Medulla oblongata (tissue), 1 donor: ENCODE results near the gene MARK3.
"Not testable (repeated sequence)": the region's sequence is repeated elsewhere in the genome, so short reads cannot be mapped to it uniquely, and the experiment has no call there.

Source experiments
- DNase-seq: peaks from one replicate; pipeline ENCODE4 v3.0.0-alpha.2; 2015; ENCODE audit errors: extremely low spot score

MARK3 gene

DNA sequence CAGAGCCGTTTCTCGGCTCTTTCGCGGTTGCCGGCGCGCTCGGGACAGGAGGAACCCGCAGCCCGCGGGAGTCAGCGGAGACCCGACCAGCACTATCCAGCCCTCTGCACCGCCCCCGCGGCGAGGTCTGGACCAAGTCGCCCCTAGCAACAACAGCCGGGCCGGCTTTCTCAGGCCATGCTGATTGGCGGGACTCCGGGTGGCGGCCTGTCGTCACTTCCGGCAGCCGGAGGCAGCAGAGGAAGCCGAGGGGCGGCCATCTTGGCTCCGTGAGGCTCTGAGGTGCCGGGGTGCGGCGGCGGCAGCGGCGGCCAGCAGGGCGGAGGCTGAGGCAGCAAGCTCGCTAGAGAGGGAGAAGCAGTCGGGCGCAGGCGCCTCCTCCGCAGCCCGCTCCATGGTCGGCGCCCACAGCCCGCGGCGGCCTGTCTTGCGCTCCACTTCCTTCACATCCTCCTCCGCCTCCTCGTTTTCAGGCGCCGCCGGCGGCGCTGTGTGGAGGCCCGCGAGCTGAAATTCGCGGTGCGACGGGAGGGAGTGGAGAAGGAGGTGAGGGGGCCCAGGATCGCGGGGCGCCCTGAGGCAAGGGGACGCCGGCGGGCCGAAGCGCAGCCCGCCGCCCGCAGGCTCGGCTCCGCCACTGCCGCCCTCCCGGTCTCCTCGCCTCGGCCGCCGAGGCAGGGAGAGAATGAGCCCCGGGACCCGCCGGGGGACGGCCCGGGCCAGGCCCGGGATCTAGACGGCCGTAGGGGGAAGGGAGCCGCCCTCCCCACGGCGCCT is at the start of gene MARK3:
Gene MARK3, plus strand, starts transcription at position 264 of the 777 bp plus-strand sequence. CDS start 615 bp downstream, outside the sequence.
- DNase-seq: peak; percentile 98

DNA sequence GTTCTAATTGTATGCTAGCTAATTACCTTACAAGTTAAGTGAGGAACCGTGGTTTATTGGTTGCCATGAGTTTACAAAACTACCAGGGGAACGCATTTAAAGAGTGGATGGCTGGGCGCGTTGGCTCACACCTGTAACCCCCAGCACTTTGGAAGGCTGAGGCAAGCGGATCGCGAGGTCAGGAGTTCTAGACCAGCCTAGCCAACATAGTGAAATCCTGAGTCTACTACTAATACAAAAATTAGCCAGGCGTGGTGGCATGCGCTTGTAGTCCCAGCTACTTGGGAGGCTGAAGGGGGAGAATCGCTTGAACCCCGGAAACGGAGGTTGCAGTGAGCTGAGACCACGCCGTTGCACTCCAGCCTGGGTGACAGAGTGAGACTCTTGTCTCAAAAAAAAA is 49.0 kb upstream of the MARK3 start:
- no peak for DNase-seq

DNA sequence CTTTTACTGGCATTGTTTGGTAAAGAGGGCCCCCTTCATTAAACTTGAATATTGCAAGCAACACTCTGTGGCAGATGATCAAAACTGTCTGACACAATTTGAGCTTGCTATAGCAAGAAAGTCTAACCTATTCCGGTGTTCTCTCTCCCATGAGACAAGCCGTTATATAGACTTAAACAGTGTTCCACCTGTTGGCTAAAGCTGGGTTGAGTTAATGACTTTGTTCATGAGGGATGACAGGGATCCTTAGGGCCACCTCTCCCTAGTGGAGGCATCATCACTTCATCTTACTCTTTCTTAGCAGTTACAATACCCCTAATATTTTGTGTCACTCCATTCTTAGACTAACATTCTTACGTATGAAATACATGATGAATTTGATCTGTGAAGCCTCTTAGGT is 47.4 kb upstream of the MARK3 start:
- DNase-seq: no peak

DNA sequence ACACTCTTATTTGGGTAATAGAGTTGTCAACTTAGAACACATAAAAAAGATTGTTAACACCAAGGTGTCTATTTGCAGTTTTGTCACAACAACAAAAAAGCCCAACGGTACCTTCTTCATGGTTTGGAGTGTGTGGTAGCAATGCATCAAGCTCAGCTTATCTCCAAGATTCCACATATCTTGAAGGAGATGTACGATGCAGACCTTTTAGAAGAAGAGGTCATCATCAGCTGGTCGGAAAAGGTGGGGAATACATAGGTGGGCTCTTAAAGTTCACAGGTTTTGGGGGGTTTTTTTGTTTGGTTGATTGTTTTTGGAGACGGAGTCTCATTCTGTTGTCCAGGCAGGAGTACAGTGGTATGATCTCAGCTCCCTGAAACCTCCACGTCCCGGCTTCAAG is 45.7 kb upstream of the MARK3 start:
- DNase-seq: no peak

DNA sequence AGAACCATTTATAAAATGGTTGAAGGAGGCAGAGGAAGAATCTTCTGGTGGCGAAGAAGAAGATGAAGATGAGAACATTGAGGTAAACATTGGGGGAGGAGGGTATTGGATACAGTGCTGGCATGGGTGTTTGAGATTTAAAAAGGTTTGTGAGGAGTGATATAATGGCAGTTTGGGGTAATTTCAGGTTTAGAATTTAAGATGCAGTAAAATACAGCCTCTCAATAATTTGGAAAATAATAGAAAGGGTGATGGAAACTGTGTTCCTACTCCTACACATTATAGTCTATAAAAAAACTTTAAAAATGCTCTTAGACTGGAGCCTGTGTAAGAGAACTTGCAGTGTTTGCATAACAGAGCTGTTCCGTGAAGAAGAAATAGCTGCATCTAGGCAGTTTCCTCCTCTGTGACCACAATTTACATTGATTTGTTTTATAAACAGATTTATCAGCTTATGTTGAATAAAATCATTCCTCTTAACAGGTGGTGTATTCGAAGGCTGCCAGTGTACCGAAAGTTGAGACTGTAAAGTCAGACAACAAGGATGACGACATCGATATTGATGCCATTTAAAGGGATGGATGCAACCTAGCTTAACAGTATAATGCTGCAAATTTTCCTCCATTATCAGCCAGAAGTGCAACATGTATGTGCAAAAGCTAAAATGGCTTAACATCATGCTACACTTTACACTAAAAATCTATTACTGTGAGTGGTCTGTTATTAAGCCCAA is 44.6 kb upstream of the MARK3 start:
- DNase-seq: no peak

DNA sequence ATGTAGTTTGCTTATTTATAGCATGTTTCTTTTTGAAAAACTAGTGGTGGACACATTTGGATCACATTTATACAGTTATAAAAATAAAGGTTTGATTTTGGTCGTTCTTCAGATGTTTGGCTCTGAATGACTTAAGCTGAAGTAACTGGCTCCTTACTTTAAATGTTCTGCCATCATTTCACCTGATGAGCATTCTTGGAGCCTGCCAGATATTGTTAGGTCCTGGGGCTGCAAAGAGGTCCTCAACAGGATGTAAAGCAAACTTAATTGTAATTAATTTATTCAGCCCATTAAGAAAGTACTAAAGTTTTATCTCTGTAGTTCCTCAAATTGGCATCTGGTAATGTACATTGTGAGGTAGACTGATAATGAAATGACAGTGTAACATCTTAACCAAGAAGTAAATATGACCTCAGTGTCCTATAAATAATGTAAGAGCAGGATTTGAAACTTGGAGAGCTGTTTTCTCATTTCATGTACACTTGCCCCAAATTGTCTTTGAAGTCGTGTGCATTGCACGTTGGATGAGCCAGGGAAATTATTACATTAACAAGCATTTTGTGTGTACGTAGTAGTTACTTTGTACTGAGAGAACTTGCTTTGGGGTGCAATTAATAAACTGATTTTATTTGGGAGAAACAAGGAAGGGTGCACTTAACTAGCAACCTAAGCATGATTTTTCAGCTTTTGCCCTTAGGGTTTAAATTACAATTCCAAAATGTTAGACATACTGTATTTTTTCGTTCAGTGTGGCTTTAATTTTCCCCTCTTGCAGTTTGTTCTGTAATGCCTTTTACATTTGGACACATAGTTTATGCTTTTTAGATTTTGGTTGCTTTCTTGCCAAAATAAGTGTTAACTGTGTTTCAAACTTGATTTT is 43.7 kb upstream of the MARK3 start:
- DNase-seq: no peak

DNA sequence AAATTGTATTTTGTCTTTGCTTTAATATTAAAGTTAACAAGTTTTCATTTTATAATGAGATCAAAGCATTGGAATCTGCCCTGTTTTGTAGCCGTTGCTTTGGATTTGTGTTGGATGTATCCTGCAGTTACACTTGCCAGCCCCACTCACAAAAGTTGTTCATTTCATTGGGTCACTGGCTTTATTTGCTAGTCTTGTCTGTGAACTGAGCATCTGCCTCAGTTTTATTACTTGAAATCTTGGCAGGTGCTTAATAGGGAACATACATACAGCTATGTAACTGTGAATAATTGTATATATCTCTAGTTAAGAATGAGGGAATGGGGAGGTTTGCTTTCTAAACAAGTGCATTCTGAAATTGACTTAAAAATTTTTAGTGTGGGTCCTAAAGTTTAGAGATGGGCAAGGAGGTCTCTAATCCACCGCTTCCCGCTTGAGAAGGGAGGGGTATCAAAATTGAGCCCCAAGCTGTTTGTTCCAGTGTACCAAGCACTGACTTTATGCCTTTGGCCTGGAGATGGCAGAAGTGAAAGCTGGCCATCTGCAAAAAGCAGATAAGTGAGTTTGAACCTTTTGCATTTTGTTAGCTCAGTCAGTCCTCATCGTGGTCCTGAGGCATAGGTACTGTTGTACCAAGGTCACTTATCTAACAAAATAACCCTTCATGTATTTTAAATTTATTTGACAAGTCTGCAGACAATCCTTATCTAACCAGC is 41.9 kb upstream of the MARK3 start:
- no peak for DNase-seq

DNA sequence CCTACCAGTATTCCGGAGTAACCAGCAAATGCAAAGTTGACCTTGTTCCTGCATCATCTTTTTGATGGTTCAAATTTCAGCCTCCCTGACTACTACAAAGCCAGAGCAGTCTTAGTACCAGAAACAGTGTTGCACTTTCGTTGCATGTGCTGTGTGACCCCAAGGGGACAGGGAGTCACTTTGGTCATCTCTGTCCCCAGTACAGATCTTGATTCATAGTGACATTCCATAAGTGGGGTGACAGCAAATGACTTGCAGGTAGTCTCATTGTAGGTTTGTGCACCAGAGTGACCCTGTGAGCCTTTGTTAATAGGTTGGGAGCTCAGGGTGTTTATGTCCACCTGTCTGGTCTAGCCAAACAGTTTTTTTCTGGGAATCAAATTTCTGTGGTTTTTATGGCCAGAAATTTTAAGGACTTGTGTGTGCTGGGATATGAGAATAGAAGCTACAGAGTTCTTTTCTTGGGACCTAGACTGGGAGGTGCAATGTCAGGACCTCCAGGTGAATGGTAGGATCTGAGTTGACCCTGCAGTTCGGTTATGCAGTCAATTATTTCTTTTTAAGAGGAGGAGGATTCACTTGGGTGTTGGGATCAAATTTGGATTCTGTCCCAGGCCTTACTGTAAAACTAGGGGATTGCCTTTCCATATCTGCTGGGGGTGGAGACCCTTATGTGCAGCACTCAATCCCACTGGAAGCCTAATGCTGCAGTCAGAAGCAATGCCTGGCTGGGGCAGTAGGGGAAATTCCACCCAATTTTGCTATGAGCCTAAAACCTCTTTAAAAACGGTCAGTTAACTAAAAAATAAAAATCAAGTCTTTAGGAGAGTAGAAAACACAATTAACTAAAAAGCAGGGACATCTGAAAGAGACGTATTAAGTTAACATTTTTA is 41.1 kb upstream of the MARK3 start:
- no peak for DNase-seq

DNA sequence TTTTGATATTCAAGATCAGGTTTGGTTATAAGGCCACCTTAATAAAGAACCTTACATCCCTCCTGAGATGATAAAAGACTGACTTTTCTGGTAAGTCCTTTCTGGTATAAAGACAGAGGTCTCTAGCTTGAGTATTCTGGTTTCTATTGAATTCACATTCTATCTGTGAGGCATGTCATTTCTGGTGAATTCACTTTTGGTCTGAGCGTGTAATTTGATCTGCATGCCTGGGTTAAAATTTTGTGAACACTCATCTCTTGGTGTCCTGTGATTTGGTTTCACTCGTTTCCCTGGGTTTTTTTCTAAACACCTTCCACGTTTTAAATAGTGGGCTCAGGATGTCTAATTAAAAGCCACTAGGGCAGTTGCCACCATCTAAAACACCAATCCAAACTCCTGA is 38.9 kb upstream of the MARK3 start:
- no peak for DNase-seq

DNA sequence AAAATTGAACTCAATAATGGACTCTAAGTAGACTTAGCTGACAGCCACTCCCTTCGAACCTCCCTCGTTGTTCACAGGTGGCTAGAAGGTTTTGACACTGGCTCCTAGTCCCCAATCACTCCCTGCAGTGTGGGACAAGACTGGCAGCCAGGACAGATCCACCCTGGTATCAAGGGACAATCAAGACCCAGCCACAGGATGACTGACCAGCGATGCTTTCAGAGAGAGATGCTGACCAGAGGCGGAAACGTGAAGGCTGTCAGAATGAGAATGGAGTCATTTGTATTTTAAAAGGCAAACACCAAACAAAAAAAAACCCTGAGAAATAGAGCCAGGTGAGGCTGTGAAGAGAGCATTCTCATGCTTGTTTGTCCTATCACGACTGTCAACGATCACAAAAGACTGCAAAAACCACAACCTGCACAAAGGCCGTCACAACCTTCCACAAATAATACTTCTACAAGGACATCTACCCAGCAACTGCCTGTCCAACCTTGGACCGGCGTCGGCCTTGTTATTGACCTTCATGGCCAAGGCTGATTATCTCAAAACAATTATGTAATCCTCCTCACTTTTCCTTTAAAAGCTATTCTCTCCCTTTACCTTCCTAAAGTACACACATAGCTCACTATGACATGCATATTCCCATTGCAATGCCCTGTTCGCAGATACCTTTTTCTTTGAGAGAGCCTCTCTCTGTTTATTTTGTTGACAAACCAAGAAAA is 38.0 kb upstream of the MARK3 start:
- DNase-seq: no peak

DNA sequence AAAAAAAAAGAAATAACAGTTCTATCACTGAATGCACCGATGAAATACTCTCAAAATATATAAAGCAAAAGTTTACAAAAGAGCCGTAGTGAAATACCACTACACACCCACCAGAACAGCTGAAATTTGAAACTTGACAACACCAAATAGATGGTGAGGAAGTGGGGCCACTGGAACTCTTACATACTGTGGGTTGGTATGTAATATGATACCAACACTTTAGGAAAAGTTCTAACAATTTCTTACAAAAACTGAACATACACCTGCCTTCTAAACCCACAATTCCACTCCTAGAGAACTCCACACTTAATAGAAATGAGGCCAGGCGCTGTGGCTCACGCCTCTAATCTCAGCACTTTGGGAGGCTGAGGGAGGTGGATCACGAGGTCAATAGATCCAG is 37.1 kb upstream of the MARK3 start:
- no peak for DNase-seq

DNA sequence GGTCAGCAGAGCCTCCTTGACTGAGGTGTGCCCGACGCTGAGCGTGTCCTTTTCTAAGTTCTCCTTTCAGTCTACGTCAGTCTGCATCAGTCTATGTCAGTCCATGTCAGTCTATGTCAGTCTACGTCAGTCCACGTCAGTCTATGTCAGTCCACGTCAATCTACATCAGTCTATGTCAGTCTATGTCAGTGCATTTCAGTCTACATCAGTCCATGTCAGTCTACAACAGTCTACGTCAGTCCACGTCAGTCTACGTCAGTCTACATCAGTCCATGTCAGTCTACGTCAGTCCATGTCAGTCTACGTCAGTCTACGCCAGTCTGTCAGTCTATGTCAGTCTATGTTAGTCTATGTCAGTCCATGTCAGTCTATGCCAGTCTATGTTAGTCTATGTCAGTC is 35.2 kb upstream of the MARK3 start:
- DNase-seq: no peak

DNA sequence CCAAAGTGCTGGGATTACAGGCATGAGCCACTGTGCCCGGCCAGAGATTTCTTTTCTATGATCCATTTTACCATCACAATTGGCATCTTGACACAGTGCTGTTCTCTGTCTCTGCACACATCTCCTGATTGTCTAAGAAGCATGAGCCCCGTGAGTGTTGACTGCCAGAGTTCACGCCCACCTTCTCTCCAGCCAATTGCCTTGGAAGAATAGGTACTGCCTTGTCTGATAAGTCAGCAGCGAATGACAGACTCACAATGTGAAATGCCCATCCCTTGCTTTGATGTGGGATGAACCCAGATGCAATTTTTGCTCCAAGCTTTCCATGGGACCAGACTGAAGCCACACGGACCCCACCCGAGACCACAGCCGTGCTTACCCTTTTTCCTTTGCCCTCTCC is 31.9 kb upstream of the MARK3 start:
- DNase-seq: no peak

DNA sequence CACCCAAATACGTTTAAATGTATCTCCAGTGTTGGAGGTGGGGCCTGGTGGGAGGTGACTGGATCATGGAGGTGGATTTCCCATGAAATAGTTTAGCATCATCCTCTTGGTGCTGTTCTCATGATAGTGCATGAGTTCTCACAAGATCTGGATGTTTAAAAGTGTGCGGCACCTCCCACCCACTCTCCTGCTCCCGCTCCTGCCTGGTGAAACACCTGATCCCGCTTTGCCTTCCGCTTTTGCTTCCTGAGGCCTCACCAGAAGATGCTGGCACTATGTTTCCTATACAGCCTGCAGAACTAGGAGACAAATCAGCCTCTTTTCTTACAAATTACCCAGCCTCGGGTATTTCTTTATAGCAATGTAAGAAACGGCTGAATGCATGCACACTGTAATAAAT is 31.1 kb upstream of the MARK3 start:
- no peak for DNase-seq

DNA sequence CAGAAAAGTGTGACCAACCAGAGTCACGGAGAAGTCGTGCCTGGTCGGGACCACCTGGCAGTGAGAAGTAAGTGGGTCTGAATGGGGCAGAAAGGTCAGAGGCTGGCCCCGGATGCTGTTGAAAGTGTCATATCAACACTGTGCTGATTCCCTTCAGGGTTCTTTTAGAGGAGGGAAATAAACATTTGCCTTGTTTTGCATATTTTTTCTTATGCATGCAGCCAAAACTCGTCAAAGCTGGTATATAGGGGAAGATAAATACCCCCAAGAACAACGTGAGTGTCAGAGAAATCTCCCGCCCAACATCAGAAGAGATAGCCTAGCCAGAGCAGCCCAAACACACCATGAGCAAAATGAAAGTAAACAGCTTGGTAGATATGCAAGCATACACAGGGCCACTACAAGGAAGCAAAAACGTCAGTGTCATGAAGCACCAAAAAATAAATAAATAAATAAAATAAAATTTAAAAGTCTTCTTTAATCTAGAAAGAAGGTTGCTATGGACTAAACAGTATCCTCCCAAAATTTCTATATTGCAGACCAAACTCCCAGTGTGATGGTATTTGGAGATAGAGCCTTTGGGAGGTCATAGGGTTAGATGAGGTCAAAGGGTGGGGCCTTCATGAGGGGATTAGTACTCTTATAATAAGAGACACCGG is 29.1 kb upstream of the MARK3 start:
- DNase-seq: no peak

DNA sequence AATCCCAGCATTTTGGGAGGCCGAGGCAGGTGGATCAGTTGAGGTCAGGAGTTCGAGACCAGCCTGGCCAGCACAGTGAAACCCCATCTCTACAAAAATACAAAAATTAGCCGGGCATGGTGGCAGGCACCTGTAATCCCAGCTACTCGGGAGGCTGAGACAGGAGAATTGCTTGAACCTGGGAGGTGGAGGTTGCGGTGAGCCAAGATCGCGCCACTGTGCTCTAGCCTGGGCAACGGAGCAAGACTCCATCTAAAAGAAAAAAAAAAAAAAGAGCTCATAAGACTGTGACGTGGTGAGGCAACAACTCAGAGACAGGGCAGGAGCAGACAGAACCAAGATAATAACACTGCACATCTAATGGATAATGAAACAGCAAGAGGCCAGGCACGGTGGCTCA is 27.7 kb upstream of the MARK3 start:
- DNase-seq: not testable (repeated sequence)

DNA sequence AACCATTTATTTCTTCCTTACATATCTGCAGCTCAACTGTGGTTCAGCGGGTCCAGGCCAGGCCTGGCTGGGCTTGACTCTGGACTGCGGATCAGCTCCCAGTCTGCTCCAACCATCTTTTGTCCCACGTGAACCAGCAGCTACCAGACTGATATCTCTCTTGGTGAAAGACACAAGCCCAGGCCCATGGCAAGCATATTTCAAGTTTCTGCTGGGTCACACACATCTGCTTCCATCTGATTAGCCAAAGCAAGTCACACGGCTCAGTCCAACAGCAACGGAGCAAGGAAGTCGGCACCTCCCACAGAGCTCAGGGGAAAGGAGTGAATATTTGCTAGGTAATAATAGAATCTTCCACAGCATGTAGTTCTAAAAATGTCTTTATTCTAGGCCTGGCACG is 24.7 kb upstream of the MARK3 start:
- DNase-seq: no peak

DNA sequence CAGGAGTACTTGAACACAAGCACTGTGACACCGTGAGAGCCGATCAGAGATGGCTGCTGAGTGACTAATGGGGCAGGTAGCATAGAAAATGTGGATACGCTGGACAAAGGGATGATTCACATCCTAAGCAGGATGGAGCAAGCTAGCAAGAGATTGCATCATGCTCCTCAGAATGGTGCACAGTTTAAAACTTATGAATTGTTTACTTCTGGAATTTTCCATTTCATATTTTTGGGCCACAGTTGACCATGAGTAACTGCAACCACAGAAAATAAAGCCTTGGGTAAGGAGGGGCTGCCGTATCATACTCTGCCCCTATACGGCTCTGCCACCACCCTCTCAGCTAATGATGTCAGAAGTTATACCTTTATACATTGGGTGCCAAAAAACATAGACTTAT is 23.3 kb upstream of the MARK3 start:
- DNase-seq: no peak

DNA sequence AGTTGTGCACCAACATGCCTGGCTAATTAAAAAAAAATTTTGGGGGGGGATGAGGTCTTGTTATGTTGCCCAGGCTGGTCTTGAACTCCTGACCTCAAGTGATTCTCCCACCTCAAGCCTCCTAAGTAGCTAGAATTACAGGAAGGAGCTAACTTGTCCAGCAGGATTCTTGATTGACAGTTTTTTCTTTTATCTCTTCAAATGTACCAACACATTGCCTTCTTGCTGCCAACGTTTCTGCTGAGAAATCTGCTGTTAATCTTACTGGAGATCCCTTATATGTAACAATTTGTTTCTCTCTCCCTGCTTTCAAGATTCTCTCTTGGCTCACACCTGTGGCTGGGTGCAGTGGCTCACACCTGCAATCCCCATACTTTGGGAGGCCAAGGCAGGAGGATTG is 22.4 kb upstream of the MARK3 start:
- DNase-seq: no peak

DNA sequence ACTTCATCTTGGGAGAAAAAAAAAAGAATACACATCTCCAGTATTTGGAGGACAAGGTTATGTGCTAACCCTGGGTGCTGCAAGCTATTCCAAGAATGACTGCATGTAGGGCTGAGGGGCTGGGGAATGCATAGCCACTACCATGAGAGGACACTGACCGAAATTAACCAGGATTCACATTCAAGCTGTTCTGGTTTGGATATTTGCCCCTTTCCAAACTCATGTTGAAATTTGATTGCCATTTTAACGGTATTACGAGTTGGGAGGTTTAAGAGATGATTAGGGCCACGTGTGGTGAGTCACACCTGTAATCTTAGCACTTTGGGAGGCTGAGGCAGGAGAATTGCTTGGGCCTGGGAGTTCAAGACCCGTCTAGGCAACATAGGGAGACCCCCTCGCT is 18.5 kb upstream of the MARK3 start:
- DNase-seq: no peak
